GM12874 (cell line): ENCODE data around the gene FER1L5.

ENCODE experiments used
- TF ChIP-seq, protein P1 (sequence below): IDR thresholded peaks from 2 replicates; pipeline ENCODE4 v1.5.1; 2011; ENCODE audit warnings: low read depth, mild to moderate bottlenecking, control low read depth, low read length, moderate library complexity; ENCODE audit not compliant: insufficient read depth

The FER1L5 gene

DNA sequence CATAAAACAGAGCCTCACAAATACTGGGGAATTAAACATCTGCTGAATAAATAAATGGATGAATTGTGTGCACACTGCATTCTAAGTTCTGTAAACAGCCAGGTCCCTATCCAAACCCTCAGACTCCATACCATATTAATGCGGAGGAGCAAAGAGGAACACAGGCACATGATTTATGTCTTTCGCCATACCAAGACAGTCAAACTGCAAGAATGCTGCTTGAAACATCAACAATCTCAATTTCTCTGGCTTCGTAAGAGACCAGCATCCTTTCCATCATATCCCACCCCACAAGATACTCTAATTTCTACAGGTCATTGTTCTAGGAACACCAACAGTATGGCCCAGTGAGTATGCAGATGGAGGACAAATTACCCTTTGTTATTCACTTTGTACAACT lies 19.4 kb upstream of the FER1L5 start:
- TF ChIP-seq, protein P1, sequence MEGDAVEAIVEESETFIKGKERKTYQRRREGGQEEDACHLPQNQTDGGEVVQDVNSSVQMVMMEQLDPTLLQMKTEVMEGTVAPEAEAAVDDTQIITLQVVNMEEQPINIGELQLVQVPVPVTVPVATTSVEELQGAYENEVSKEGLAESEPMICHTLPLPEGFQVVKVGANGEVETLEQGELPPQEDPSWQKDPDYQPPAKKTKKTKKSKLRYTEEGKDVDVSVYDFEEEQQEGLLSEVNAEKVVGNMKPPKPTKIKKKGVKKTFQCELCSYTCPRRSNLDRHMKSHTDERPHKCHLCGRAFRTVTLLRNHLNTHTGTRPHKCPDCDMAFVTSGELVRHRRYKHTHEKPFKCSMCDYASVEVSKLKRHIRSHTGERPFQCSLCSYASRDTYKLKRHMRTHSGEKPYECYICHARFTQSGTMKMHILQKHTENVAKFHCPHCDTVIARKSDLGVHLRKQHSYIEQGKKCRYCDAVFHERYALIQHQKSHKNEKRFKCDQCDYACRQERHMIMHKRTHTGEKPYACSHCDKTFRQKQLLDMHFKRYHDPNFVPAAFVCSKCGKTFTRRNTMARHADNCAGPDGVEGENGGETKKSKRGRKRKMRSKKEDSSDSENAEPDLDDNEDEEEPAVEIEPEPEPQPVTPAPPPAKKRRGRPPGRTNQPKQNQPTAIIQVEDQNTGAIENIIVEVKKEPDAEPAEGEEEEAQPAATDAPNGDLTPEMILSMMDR = no peak

DNA sequence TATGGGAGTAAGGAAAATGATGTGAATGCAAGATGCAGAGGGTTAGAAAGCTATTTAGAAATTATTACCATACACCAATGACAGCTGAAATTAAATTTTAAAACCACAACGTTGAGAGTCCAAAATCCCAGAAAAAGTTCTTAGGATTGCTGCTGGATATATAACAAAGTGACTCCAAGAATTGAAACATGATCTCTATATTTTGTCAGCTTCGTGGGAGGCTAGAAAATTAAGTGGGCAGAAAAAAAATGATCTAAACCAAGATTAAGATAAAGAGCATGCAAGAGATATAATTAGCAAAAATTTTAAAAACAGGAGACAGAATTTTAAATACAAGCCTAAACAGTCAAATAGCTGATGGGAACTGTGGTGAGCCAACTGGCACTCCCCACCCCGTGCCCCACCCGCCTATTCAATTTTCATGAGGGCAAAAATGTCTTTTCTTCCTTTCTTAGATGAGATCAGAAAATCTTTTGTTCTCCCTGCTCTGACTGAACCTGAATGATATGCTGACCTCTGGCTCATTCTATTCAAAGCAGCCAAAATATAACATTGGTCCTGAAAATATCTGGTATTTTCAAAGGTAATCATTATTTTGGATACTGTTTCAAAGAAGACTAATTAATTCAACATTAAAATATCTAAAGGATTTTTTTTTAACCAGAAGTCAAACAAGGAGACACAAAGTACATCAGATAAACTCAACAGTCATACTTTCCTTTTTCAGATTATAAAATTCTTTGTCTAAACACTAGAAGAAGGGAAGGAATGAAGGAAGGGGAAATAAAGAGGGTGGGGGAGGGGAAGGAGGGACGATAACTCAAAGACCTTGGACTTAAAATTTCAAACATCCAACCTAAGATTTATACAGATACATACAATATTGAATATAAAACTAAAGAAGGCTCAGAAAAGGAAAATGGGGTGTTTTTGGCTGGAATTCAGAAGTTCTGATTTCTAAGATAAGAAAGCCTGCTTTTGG lies 16.7 kb upstream of the FER1L5 start:
- TF ChIP-seq, protein P1 = no peak

DNA sequence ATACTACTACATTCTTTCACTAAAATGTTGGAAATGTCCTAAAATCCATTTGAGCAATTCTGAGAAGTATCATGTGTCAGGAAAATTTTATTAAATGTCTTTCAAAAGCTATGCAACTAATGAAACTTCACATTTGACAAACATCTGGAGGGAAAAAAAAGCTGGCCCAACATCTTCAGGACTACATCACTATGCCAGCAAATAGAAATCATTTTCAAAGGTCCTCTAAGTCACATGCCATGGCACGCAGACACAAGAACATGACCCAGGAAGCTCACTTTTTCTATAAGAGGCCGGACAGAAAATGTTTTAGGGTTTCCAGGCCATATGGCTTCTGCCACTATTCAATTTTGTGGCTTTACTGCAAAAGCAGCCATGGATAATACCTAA lies 16.0 kb upstream of the FER1L5 start:
- TF ChIP-seq, protein P1 = no peak

DNA sequence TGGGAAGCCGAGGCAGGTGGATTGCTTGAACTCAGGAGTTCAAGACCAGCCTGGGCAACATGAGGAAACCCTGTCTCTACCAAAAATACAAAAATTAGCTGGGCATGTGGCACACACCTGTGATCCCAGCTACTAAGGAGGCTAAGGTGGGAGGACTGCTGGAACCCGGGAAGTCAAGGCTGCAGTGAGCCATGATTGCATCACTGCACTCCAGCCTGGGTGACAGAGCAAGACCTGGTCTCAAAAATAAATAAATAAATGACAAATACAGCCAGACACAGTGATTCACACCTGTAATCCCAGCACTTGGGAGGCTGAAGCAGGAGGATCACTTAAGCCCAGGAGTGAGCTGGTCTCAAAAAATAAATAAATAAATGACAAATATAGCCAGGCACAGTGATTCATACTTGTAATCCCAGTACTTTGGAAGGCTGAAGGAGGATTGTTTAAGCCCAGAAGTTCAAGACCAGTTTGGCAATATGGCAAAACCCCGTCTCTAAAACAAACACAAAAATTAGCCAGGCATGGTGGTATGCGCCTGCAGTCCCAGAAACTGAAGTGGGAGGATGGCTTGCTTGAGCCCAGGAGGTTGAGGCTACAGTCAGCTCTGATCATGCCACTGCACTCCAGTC lies 10.6 kb upstream of the FER1L5 start:
- TF ChIP-seq, protein P1 = no peak

DNA sequence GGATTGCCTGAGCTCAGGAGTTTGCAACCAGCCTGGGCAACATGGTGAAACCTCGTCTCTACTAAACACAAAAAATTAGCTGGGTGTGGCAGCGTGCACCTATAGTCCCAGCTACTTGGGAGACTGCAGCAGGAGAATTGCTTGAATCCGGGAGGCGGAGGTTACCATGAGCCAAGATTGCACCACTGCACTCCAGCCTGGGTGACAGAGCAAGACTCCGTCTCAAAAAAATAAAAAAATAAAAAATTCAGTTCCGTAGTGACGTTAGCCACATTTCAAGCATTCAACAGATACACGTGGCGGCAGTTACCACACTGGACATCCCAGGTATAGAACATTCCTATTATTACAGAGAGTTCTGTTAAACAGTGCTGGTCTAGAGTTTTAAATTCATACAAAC lies 8.9 kb upstream of the FER1L5 start:
- TF ChIP-seq, protein P1 = no peak

DNA sequence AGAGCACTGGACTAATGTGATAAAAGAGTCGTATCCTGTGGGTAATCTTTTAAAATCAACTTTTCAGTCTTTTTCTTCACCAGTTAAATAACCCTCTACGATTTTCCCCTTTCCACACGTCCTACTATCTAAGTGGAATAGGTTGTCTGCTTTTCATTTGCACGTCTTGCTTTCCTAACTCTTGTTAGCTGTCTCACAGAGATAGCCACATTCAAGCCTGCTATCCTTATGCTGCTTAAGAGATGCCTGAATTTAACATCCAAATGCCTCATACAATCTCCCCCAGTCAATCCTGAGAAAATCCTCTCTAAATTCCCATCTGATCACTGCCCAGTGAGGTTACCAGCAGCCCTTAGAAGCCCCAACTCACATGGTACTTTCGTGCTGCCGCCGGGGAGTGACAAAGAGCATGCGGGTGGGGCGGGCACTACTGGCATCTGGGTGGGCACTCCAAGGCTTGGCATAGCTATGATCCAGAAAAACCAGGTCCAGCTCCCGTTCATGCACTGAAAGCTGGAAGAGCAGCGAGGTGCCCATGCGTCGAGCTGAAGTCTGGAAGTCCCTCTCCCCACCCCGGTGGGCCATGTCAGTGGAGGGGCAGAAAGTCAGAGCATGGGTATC lies 5.9 kb upstream of the FER1L5 start:
- TF ChIP-seq, protein P1 = no peak

DNA sequence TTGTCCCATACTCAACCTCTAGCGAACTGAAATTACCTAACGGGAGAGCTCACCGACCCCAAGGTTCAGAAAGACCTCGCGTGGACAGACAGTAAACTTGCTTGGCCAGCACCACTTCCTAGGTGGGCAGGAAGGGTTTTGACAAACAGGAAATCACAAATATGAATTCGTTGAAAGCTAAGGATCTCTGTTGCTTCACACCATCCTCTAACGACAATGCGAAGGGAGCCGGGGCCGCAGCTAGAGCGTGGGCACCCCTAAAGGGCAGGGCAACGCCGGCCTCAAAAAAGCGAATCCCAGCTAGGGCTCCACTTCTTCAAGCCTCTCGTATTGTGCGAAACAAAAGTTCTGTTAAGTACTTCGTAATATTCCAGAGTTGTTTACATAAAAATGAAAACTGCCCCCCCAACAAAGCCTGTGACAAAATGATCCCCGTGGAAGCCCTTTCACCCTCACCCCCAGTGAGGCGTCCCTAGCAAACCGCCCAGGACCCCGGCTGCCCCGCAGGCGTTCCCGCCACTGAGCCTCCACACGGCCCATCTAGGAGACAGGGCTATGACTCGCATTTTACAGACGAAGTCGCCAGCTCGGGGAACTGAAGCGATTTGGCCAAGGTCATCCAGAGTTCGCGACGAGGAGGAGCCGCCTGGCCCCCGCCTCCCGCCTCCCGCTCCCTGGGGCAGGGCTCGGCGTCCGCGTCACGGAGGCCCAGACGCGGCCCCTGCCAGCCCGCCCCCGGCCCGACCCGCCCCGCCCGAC lies 5.0 kb upstream of the FER1L5 start:
- TF ChIP-seq, protein P1 = no peak
